Adrenal gland (tissue), 5 donors: ENCODE data around the gene ZNF780A.

ENCODE experiments used
- POLR2A ChIP-seq, 2 donors: fragments of 450-650 bp; IDR thresholded peaks; one replicate each; pipeline ENCODE4 v1.6.1; 2017; ENCODE audit warnings: antibody characterized with exemption in 2 of 2, mild to moderate bottlenecking in 2 of 2, moderate library complexity in 1 of 2
- TF ChIP-seq, protein P1 (sequence below), 6 experiments: fragments of 450-650 bp in 4 of 6; fragments of 200-600 bp in 2 of 6; sonication (generic) in 1 of 6; IDR thresholded peaks; 1 replicate in 5 of 6; 2 replicates in 1 of 6; pipeline versions ENCODE4 v1.5.1 to v1.8.0; 2016 to 2021; ENCODE audit warnings: antibody characterized with exemption in 6 of 6, mild to moderate bottlenecking in 2 of 6, moderate library complexity in 1 of 6
- donor health status: DM: no; HTN: no; CAD: no.

DNA sequence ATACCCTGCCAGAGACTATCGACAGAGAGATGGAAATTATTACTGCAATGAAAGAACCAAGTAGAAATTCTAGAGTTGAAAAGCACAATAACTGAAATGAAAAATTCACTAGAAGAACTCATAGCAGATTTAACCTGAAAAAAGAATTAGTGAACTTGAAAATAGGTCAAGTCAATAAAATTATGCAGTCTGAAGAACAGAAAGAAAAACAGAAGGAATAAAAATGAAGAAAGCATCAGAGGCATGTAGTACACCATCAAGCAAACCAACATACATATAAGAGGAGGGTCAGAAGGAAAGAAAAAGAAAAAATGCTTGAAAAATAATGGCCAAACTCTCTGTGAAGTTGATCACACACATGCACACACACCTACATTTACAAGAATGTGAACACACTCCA lies 31.1 kb downstream of the ZNF780A start:
- TF ChIP-seq POLR2A (IDR thresholded peaks at IDR 0.05), result no peak
- TF ChIP-seq, protein P1, sequence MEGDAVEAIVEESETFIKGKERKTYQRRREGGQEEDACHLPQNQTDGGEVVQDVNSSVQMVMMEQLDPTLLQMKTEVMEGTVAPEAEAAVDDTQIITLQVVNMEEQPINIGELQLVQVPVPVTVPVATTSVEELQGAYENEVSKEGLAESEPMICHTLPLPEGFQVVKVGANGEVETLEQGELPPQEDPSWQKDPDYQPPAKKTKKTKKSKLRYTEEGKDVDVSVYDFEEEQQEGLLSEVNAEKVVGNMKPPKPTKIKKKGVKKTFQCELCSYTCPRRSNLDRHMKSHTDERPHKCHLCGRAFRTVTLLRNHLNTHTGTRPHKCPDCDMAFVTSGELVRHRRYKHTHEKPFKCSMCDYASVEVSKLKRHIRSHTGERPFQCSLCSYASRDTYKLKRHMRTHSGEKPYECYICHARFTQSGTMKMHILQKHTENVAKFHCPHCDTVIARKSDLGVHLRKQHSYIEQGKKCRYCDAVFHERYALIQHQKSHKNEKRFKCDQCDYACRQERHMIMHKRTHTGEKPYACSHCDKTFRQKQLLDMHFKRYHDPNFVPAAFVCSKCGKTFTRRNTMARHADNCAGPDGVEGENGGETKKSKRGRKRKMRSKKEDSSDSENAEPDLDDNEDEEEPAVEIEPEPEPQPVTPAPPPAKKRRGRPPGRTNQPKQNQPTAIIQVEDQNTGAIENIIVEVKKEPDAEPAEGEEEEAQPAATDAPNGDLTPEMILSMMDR (IDR thresholded peaks at IDR 0.05), result no peak
